NB4 (cell line): ENCODE data around the gene USB1.

Experiments
- CTCF ChIP-seq: IDR thresholded peaks from one replicate; pipeline ENCODE4 v1.5.1; 2012; ENCODE audit warnings: low read depth, low read length
- MAX ChIP-seq: IDR thresholded peaks from 2 replicates; pipeline ENCODE4 v1.6.1; 2011; ENCODE audit warnings: low read depth, low read length
- MYC ChIP-seq: IDR thresholded peaks from 2 replicates; pipeline ENCODE4 v1.6.1; 2011; ENCODE audit warnings: low read depth, low read length
- POLR2A ChIP-seq: IDR thresholded peaks from 2 replicates; pipeline ENCODE4 v1.6.1; 2011; ENCODE audit warnings: mild to moderate bottlenecking; ENCODE audit not compliant: insufficient read length; ENCODE audit errors: extremely low read depth

- TF ChIP-seq POLR2A, result no peak
- no peak for TF ChIP-seq CTCF
- TF ChIP-seq MYC, result no peak
- TF ChIP-seq MAX, result no peak
Observed at GRCh38 chr16:57966986-57967385, 34.2 kb upstream of the USB1 start.
